ENCODE measurements around the gene EFNA2.
"Not testable (repeated sequence)": the region's sequence is repeated elsewhere in the genome, so short reads cannot be mapped to it uniquely, and the experiment has no call there.

The EFNA2 gene

DNA sequence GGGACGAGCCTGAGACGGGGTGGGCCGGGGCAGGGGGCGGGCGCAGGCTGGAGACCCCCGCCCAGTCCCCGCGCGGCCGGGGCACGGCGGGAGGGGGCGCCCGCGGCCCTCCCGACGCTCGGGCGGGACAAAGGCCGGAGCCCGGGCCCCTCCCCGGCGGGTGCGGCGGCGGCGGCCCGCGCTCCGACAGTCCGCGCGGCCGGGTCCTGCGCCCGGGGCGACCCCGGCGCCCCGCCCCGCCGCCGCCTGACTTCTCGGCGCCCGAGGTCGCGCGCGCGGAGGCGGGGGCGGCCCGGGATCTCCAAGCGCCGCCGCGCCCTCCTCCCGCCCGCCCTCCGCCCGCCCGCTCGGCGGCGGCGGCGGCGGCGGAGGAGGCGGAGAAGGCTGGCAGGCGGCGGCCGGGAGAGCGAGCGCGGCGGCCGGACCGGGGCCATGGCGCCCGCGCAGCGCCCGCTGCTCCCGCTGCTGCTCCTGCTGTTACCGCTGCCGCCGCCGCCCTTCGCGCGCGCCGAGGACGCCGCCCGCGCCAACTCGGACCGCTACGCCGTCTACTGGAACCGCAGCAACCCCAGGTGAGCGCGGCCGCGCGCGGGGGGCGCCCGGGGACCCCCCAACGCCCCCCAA, at the start of gene EFNA2:
EFNA2 (plus strand) TSS at position 137 of the 624 bp plus-strand sequence; CDS start at position 433, 296 bp downstream.
- DNase-seq, result no peak

DNA sequence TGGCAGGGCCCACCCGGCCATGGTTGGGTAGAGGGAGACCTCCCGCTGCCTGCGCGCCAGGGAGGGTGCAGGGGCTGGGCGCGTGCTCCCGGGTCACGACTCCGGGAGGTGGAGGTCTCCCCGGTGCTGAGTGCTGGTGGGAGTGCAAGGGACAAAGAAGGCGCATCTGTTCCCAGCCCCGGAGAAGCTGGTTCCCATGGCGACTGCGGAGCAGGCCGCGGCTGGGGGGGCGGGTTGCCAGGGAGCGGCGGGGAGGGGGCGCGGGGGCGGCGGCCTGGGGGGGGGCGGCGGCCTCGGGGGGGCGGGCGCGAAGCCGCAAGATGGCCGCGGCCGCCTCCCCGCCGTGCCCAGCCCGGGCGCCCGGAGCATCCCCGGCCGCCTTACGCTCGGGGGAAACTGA, 49.1 kb upstream of the EFNA2 start:
- no peak for DNase-seq

DNA sequence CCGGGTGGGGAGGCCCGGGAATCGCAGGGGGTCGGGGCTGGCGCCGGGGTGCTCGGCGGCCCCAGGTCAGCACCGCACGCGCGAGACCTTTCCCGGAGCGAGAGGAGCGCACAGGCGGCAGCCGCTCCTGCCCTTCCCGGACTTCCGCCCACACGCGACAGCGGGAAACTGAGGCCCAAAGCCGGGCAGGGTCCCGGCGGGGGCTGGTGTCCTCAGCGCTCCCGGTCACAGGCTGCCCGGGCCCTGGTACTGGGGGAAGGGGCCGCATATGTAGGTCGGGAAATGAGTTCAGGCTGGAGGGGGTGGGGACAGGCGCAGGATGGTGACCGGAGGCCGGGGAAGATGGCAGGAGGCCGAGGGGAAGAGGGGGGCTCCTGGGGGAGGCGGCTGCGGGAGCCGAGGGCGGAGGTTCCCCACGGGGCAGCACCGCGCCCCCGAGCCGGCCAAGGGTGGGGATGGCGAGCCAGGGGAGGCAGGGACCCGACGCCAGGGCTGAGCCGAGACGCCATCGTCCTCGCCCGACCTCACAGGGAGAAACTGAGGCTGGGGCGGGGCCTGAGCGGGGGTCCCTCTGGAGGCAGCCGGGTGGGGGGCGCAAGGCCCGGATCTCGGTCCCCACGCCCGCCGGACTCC, 48.5 kb upstream of the EFNA2 start:
- no peak for DNase-seq

DNA sequence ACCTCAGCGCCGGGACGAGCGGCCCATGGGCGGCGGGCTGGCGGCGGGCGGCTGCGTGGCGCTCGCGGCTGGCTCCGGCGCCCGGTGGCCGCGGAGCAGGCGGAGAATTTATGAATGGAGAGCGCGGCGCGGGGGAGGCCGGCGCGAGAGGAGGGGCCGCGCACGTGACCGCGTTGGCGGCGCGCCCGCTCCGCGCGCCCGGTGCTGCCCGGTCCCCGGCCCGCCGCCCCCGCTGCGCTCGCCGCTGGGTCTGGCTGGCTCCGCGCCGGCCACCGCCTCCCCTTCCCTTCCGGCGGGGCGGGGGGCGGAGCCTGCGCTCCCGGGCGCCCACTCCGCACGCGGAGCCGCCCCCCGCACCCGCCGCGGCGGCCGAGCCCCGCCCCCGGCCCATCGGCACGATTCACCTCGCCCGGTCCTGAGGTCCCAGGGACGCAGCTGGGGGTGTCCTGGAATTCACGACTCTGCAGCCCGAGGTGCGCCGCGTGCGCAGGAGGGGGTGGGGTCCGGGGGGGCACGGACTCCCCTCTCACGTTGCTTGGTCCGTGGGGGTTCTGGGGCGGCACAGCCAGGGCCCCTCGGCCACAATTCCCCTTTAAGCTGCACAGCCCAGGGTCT, 47.8 kb upstream of the EFNA2 start, which contains the start of gene CBARP:
CBARP (minus strand) TSS at position 252 of the 615 bp plus-strand sequence. CDS start 1,905 bp downstream, outside the sequence.
- no peak for DNase-seq

DNA sequence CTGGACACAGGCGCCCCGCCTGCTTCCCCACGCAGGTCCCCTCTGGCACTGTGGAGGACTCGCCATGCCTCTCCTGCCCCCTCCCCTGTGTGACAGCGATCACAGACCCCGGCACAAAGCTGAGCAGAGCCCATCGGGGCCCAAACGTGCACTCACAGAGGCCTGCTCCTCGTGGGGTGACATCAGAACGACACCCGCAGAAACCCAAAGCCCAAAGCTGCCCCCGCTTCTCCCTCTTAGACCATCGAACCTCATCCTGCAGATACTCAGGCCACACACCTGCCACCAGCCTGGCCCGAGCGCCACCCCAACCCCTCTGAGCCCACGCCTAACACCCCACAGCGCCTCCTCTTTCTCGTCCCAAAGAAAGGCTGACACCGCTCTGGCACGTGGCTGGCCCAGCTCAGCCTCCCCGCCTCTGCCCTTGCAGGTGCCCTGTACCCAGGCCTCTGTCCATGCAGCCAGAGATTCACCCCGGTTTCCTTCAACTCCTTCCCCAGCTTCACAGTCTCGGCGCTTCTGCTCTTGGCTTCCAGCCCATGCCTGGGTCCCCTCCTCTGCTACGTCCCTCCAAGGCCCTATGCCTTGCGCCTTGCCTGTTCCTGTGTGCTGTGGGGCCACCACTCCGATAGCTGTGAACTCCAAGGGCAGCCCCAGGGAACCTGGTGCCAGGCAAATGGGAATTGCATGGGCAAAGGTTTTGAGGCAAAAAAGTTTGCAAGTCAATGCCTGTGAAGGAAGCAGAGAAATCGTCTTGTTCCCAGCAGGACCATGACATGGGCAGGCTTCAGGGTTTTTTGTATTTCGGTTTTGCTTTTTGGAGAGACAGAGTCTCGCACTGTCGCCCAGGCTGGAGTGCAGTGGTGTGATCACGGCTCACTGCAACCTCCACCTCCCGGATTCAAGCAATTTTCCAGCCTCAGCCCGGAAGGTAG, 47.0 kb upstream of the EFNA2 start:
- DNase-seq, result no peak

DNA sequence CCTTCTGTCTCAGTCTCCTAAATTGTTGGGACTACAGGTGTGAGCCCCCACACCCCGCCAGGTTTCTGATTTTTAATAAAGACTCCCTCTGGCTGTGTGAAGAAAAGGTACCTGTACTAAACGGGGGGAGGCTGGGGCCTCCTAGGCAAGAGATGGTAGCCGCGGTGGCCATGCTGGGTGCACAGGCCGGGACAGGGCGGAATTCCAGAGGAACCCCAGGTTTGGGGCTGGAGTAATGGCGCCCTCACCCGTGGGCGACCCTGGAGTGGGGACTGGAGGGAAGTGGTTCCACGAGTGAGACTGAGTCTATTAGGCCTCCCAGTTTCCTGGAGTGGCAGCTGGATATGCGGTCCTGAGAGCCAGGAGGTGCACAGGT, 46.3 kb upstream of the EFNA2 start:
- DNase-seq, result no peak

DNA sequence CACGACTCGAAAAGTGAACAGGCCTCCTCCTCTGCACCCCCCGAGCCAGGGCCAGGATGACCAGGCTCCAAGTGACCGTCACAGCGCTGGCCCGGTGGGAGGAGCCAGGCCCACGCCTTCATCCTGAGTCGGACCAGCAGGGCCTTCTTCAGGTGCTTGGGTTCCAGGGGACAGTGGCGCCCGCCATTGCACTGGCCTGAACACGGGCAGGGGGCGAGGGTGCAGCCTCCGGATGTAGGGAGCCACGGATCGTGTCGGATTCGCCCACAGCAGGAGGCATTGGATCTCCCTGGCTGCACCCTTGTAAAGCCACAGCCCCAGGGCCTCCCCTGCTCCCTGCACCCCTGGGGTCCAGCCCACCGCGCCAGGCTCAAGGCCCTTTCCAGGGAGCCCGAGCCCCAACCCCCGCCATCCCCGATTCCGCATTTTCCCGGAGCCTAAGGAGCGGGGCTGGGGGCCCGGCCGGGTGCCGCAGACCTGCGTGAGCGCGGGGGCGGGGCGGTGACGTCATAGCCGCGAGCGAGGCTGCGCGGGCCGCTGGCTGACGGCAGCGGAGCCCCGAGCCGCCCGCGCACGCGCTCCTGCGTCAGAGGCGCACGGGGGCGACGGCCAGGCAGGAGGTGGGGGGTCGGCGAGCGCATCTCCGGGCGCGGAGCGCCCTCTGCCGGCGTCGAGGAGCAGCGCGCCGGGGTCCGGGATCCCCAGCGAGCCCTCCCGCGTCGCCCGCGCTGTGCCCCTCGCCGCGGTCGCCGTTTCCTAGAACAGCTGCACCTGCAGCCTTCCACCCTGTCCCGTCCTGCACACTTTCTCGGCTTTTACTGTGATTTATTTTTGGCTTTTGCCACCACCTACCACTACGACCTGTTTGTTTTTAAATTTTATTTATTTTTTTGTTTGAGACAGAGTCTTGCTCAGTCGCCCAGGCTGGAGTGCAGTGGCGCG, 45.6 kb upstream of the EFNA2 start:
- DNase-seq, result peak; percentile 59

DNA sequence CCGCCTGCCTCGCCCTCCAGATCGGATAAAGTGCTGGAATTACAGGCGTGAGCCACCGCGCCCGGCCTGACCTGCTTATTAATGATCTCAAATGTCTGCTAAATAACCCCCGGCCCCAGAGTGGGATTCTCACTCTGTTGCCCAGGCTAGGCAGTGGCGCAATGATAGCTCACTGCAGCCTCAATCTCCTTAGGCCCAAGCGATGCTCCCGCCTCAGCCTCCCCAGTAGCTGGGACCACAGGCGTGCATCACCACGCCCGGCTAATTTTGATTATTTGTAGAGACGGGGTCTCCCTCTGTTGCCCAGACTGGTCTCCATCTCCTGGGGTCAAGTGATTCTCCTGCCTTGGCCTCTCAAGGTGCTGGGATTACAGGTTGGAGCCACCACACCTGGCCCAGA, 44.7 kb upstream of the EFNA2 start:
- no peak for DNase-seq

DNA sequence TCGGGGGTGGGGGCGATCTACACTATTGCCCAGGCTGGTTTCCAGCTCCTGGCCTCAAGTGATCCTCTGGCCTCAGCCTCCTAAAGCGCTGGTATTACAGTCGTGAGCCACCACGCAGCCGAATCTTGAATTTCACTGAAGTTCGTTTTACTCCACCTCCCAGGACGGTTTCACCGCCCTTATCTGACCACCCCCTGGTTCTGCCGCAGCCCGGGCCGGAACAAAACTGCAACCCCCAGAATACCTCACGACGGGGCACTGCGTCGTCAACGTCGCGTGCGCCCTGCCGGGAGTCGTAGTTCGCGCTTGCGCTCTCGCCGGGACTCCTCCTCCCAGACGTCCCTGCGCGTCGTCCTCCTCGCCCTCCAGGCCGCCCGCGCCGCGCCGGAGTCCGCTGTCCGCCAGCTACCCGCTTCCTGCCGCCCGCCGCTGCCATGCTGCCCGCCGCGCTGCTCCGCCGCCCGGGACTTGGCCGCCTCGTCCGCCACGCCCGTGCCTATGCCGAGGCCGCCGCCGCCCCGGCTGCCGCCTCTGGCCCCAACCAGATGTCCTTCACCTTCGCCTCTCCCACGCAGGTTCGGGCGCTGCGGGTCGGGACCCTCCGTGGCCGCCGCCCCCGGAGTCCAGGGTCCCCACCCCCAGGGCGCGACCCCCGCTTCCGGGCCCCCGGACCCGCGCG, 44.1 kb upstream of the EFNA2 start, which contains the start of gene ATP5F1D:
ATP5F1D (plus strand) TSS at position 335 of the 679 bp plus-strand sequence; CDS start at position 435, 100 bp downstream.
- DNase-seq, result peak; percentile 72

DNA sequence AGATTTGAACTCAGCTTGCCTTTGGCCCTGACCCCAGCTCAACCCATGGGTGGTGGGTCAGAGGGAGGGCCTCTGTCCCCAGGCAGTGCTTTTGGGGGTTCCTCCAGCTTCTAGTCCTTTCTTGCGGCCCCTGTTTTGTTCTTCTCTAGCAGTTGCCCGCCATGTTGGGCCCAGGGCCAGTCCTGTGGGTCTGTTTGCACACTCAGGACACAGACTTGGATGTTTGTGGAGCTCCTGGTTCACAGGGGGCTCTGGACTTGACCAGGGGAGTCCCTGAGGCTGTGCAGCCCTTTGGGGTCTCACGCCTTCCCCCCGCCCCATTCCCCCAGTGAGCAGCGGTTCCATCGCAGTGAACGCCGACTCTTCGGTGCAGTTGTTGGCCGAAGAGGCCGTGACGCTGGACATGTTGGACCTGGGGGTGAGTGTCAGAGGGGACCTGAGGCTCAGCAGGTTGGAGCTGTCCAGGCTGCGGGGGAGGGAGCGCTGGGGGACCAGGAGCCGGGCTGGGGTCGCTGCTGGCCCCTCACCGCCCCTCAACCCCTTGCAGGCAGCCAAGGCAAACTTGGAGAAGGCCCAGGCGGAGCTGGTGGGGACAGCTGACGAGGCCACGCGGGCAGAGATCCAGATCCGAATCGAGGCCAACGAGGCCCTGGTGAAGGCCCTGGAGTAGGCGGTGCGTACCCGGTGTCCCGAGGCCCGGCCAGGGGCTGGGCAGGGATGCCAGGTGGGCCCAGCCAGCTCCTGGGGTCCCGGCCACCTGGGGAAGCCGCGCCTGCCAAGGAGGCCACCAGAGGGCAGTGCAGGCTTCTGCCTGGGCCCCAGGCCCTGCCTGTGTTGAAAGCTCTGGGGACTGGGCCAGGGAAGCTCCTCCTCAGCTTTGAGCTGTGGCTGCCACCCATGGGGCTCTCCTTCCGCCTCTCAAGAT, 41.6 kb upstream of the EFNA2 start:
- DNase-seq, result peak; percentile 64

DNA sequence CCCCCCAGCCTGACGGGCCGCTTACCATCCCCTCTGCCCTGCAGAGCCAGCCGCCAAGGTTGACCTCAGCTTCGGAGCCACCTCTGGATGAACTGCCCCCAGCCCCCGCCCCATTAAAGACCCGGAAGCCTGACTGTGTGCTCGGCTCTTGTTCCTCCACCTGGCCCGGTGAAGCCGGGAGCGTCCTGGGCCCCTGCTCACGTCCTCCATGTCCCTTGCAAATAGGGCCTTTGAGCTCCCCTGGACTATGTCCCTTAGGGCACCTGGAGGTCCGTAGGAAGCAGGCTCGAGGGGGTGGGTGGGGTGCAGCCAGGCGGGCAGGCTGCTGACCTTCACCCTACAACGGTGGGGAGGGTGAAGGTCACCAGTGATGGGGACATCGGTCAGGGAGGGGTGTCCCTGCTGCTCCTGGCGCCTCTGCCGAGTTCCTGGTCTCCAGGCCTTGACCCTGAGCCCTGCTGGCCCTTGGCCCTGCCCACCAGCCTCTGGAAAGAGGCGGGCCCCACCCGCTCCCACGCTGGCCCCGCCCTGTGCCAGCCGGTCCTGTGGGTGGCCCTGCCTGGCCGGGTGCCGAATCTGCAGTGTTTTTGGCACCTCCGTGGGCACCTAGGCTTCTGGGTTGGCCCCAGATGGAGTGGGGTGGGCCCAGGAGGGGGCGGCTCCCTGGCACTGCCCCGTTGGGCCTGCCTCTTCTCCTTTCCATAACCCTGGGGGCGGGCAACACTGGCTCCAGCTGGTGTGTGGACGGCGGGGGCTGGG, 40.8 kb upstream of the EFNA2 start:
- no peak for DNase-seq

DNA sequence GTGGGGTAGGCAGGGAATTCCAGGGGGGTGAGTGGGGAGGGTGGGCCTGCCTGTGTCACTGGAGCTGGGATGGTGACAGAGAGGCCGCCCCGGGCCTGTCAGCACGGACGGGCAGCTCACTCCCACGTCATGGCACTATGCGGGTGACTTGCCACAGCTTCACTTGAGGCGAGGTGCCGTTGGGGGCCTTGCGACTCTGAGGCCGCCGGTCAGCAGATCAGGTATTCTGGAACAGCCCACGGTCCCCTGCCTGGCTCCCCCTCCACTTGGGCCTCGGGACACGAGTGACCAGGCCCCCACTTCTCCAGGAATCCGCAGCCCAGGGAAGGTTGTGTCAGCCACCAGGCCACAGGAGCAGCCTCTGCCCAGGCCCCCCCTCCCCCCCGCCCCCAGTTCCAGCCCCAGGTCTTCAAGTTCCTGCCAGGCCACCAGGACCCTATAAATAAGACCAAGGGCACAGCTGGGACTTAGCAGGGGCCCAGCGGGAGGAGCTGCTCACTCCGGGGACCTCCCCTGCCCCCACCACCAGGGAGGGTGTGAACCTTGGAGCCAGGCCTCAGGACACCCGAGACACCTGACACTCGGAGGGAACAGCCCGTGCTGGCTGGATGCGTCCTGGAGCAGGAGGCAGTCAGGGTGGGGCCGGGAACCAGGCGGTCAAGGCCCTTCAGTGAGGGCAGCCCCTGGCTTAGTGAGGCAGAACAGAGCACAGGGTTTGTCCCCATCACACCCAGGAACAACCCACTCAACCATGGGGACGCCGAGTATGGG, 40.0 kb upstream of the EFNA2 start:
- DNase-seq, result no peak

DNA sequence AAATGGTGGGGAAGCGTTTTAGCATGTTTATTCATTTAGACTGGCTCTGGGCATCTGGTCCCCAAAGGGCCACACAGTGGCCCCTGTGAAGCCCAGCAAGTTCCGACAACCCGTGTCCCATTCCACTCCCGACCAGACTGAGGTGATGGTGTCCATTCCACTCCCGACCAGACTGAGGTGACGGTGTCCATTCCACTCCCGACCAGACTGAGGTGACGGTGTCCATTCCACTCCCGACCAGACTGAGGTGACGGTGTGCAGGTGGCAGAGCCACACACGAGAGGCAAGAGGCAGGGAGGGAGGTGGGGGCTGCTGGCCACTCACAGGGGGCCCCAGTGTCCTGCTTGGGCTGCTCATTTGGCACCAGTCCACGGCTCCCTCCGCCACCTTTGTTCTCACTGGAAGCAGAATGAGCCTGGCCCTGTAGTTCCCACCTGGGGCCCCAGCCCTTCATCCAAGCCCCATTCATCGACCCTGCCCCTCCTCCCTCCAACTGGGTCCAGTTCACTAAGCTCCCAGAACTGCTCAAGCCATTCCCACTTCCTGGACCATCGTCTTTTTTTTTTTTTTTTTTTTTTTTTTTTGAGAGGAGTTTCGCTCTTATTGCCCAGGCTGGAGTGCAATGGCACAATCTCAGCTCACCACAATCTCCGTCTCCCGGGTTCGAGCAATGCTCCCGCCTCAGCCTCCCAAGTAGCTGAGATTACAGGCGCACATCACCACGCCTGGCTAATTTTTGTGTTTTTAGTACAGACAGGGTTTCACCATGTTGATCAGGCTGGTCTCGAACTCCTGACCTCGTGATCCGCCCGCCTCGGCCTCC, 39.2 kb upstream of the EFNA2 start:
- DNase-seq, result not testable (repeated sequence)

DNA sequence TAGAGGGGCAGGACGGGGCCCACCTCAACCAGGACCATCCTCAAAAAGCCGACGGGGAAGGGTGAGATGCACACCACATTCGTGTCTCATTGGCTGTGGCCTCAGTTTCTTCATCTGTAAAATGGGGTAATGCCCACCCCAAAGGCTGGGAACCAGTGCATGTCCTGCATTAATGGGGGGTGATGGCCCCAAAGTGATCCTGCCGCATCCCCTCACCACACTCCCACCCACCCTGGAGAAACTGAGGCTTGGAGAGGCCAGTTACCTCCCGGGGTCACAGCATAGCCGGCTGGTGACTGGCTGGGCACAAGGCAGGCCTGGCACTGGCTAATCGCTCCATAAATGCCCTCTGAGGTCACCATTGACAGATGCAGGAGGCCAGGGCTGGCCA, 37.9 kb upstream of the EFNA2 start:
- DNase-seq, result no peak

DNA sequence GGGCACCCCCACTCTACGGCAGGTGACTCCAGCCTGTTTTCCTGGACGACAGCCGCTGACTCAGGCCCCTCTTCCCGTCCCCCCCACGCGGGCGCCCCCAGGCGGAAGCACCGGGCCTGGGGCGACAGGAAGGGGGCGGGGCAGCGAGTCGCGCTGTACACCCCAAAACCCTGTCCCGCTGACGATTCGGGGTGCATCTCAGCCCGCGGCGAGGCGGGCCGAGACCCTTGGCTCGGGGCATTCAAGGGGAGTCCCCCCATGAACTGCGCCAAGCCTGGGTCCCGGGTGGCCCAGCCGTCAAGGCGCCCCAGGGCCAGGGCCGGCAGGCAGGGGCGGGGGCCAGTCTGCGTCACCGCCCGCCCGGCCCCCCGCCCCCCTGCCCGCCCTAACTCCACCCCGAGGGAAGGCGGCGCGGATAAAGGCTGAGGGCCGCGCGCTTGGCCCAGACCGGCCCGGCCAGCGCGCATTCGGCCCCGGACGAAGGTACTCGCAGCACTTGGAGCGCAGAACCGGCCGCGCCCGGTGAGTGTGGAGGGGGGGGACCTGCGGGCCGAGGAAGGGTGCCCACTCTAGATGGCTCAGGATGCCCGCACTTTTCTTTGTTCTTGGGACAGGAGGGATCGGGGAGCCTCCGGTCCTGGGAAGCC, 37.4 kb upstream of the EFNA2 start, which contains the start of gene MIDN:
MIDN (plus strand) TSS at position 445 of the 647 bp plus-strand sequence. CDS start 1,714 bp downstream, outside the sequence.
- no peak for DNase-seq

DNA sequence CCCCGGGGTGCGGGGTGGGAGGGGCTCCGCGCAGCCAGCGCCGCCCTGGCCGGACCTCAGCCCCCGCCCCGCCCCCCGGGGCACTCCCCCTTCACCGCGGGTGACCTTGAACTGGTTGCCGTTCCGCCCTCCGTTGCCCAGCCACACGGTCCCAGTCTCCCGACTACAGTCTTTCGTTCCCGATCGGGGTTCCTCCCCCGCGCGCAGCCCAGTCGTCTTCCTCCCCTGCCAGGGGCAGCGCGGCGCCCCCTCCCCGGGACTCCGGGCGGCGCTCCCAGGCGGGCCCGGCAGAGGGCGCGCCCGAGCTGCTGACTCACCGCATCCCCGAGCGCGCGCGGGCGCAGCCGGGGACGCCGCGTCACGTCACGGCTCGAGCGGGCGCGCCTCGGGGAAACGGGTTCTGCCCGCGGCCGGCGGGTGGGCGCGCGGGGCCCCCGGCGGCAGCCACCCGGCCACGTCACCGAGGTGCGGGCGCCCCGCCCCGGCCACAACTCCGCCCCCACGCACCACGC, 36.8 kb upstream of the EFNA2 start:
- peak; percentile 67 for DNase-seq
